GM12872 (cell line): ENCODE measurements around the gene CYBA.

Experiments
- TF ChIP-seq, protein P1 (sequence below): IDR thresholded peaks from 3 replicates; pipeline ENCODE4 v1.5.1; 2011; ENCODE audit warnings: low read depth, mild to moderate bottlenecking, low read length, moderate library complexity; ENCODE audit not compliant: insufficient read depth

The CYBA gene

DNA sequence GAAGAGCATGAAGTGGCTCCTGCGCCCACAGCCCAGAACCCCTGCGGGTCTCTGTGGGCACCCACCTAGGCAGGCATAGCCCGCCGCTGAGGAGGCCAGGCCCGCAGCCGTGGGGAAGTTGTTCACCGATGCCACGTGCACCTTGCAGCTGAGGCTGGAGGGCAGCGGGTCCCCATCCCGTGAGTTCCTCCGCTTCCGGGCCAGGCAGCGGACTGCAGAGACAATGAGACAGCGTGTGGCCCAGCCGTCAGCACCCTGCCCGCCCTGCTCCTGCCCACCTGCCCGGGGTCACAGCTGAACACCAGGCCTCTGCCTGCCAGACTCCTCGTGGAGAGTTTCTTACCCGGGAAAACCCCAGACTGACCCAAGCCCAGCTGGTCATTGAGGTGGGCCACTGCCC is 6.5 kb upstream of the CYBA start:
- TF ChIP-seq, protein P1, sequence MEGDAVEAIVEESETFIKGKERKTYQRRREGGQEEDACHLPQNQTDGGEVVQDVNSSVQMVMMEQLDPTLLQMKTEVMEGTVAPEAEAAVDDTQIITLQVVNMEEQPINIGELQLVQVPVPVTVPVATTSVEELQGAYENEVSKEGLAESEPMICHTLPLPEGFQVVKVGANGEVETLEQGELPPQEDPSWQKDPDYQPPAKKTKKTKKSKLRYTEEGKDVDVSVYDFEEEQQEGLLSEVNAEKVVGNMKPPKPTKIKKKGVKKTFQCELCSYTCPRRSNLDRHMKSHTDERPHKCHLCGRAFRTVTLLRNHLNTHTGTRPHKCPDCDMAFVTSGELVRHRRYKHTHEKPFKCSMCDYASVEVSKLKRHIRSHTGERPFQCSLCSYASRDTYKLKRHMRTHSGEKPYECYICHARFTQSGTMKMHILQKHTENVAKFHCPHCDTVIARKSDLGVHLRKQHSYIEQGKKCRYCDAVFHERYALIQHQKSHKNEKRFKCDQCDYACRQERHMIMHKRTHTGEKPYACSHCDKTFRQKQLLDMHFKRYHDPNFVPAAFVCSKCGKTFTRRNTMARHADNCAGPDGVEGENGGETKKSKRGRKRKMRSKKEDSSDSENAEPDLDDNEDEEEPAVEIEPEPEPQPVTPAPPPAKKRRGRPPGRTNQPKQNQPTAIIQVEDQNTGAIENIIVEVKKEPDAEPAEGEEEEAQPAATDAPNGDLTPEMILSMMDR: no peak

DNA sequence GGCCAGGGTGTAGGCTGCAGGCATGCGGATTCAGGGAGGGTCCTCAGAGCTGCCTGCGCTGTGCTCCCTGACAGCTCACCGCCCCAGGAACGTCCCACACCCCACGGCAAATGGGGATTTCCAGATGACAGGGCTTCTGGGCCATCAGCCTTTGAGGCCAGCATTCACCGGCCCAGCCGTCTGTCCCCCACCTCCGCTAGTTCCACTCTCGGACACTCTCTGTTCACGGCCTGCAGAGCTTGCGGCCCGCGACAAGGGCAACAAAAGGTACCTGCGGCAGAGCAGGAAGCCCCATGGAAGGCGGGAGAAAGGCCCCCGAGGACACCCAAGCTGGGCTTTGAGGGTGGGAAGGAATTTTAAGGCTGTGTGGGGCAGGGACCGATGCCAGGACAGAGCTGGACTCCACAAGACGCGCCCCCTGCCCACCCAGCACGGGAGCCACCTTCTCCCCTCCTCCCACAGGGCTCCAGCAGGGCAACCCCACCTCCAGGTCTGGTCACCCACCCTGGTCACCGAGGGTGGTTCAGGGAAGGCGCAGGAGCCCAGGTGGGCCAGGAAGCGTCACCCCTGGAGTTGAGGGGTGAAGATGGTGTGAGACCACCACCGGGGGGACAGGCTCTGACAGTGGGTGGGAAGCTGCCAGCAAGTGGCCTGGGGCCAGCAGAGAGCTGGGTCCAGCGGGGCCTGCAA is 5.6 kb upstream of the CYBA start:
- TF ChIP-seq, protein P1: no peak

DNA sequence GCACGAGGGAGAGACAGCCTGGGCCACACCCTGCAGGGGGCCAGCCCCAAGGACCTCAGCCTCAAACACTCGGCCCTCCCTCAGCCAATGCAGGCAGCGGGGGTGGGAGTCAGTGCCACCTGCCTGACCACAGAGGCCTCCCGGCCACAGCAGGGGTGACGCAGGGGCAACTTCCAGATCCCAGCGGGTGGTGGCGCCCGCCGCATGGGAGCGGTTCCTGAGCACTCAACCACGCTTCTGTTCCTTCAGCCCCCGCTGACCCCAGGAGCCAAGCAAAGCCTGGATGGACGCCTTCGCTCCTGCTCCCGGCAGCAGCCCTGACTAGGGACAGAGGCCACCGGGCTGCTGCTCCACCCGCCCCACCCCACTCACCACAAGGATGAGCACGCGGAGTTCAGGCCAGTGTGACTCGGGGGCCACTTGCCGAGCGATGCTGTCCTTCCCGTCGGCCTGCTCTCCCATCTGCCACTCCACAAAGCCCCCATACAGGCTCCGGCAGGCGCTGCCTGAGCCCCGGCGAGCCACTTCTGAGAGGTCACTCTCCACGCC is 5.0 kb upstream of the CYBA start:
- TF ChIP-seq, protein P1: no peak

DNA sequence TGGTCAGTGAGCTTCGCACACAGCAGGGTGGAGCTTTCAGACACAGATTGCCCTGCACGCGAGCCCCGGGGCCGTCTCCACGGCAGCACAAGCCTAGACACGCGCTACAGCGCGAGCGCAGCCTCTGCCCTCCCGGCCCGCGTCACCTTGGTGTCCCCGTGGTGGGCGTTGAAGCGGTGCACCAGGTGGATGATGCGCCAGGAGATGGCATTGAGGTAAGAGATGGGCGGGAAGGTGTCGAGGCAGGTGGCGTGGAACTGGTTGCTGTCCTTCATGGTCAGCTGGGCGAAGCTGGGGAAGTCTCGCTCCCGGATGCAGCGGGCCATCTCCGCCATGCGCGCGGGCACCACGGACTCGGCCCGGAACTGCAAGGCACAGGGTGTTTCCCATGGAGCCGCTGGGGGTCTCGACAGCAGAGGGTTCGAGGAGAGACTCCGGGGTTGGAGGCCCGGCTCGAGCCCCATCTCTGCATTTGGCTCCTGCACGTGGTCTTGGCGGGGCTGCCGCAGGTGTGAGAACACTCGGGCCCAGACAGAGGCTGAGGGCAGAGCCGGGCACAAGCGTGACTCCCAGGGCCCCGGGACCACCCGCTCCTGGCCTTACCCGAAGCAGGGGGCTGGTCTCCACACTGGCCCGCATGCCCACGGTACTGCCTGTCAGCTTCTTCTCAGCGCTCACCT is 4.3 kb upstream of the CYBA start:
- TF ChIP-seq, protein P1: no peak

DNA sequence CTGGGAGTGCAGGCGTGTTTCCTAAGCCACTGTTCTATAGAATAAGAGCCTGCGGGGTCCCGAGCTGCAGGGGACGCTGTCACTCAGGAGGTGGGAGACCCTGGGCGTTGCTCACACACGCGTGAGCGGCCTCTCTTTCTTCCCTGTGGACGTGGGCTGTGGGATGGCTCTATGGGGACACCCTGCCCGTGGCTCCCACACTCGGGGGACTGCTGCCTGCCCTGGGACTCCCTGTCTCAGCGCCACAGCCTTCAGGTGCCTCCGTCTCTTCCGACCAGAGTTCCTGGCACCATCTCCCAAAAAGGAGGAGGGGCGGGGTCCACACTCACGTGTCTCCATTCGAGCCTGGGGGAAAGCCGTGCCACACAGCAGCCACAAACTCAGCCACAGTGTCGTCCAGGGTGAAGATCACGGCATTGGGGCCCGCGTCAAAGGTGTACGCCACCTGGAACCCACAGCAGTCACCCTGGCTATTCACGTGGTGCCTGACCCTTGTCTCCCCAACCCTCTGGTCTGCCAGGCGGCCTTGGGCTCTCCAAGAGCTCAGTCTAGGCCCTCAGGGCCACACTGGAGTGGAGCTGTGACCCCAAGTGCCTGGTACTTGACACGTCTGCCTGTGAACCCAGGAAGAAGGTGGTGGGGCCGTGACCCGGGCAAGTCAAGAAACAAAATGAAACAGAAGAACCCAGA is 3.7 kb upstream of the CYBA start:
- TF ChIP-seq, protein P1: no peak

DNA sequence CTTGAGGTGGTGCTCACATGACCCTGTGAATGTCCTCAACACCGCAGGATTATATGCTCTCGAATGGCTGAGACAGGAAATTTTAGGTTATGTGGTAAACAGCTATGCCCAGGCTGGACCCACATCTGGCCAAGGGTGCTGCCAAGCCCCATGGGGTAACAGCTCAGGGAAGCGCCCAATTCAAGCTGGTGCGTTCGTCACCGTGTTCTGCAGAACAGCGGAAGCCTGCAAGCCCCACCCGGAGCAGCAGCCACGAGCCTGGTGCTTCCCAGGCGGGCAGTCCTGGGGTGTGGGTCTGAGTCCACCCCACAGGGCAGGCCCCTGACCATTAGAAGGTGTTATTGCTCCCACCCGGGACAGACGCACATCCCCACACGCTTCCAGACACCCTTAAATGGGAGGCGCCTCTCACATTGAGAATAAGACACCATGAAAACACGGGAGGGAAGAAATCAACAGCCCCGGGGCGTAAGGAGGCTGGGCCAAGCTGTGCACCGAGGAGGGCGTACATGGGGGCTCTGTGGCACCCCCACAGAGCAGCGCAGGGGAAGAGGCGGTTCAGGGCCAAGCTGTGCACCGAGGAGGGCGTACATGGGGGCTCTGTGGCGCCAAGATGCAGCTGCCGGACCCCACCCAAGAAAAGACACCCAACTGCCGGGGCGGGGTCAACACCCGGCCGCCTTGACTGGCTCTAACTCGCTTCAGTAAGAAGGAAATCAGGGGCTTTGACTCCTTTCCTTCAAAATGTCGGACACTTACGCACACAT is 2.9 kb upstream of the CYBA start:
- TF ChIP-seq, protein P1: no peak

DNA sequence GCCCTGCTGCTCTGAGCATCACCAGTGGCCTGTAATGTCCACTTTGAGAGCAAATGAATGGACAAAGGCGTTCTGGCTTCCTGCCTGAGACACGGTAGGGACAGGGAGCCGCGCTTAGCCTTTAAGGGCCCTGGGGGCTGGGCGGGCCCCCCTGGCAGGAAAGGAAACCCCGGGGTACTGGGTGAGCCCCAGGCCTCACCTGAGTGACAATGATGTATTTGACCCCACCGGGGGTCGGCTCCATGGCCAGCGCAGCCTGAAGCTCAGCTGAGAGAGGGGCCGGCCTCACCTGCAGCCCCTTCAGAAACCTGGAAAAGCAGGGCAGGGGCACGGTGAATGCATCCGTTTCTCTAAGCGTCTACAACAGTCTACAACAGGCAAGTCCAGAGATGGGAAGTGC is 2.2 kb upstream of the CYBA start:
- TF ChIP-seq, protein P1: no peak
